Muscle of back (tissue), 11 donors: Measurements from ENCODE around the gene ABCA3. TPM values are rescaled to one million over a fixed set of nuclear protein-coding genes. Genes with fewer than 3 reads are reported as not detected.

Experiments used
- DNase-seq, 3 donors: peaks; one replicate each; pipeline versions ENCODE4 v3.0.0 to v3.0.0-alpha.2; 2013
- polyA plus RNA-seq, 10 donors: library from polyadenylated mRNA; unstranded; fragments of 120-200 nt; gene quantifications; one replicate each; pipeline ENCODE4 v1.2.1, GENCODE V29; 2013; ENCODE audit not compliant: insufficient read length in 10 of 10

The ABCA3 gene
- polyA plus RNA-seq, 10 donors = 12.5 to 18.8 (median 14.8) TPM

DNA sequence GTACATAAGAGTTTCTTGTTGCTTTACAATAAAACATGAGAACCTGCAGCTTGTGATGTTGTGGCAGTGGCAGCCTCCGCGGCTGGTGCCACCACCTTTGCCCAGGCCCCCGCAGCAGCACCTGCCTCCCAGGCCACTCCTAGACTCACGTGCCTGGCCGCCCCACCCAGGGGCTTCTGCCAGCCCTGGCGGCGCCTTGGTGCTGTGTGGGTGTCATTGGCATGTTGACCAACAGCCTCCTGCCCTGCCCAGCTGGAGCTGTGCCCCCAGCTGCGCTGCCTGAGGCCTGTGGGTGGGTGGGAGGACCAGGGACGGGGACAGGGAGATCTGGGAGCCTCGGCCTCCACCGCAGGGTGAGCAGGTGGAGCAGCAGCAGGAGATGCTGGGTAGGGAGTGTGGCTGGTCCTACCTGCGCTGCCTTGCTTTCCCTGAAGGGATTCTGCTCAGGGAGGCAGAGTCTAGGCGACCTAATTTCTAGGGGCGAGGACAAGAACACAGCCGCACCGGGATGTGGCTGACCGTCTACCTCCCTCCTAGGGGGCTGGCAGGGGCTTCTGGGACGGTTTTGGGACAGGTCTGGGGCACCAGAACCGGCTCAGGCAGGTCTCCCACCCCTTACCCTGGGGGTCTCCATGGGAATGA, 104.7 kb downstream of the ABCA3 start:
- no peak for DNase-seq

- no peak for DNase-seq
Measured at GRCh38 chr16:2235234-2235651, 105.3 kb downstream of the ABCA3 start.

DNA sequence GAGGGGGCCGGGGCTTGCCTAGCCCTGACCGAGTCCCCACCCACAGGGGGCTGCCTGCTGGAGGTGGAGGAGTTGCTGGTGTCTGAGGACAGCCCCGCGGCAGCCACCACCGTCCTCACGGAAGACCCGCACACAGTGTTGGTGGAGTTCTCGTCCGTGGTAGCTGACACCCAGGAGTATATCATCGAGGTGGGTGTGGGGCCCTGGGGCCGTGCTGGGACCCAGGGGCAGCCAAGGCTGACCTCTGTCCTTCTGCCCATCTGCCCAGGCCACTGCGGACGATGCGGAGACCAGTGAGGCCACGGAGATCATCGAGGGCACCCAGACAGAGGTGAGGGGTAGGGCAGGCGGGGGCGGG, 105.7 kb downstream of the ABCA3 start:
- DNase-seq = no peak

GRCh38 chr16:2233872-2234812, 106.4 kb downstream of the ABCA3 start:
- no peak for DNase-seq

DNA sequence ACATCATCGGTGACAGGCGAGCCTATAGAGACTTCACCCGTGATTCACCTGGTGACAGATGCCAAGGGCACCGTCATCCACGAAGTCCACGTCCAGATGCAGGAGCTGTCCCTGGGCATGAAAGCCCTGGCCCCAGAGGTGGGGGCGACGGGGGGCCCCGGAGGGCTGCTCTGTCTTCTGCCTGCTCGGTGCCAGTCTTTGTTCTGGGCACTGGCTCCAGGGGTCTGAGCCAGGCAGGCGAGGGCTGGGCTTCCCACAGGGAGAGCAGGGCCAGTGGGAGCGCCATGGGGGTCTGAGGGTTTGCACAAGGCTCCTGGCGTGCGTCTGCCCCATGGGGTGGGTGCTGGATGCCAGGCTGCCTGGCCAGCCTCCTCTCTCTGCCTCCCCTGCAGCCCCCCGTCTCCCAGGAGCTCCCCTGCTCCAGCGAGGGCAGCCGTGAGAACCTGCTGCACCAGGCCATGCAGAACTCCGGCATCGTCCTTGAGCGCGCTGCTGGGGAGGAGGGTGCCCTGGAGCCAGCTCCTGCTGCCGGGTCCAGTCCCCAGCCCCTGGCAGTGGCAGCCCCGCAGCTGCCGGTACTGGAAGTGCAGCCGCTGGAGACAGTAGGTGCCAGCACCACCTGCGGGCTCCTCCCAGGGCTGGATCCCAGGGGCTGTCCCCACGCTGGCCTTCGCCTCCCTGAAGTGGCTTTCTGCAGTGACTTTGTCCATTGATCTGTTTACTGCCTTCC, 107.3 kb downstream of the ABCA3 start:
- DNase-seq = no peak

GRCh38 chr16:2232094-2232990, 108.2 kb downstream of the ABCA3 start:
- no peak for DNase-seq

DNA sequence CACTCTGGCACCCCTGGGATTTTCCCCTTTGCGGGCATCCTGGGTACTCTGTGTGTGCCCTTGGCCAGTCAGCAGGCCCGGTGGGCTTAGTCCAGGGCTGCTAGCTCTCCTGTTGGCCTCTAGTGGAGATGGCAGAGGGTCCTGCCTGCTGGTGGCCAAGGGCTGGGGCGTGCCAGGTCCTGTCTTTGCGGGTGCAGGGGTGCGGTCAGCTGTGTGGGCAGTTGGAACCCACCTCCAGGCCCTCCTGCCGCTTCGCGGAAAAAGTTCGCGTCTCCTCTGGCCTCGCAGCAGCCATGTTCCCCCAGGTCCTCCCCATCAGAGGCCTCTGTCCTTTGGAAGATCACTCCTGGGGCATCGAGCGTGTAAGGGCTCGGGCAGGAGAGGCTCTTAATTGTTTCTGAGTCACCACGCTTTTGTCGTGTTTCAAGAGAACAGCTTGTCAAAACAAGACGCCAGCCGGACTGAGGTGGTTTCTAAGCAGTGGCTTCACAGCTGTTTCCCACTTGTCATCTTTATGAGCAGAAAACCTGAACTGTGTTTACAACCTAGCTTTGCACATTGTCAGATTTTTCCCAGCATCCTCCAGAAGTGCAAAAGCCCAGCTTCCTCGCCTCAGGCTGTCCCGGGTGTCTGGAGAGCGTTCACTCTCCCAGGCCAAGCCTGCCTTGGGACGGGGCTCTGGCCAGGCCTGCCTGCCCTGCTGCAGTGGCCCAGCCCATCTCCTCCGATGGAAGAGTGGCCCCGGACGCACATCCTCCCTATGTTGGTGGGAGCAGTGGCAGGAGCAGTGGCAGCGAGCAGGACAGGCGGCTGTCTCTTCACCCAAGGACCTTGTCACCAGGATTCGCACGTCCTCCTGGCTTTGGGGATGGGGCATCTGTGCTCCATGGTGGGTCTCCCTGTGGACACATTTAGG, 109.3 kb downstream of the ABCA3 start:
- no peak for DNase-seq

GRCh38 chr16:2230376-2230775, 110.2 kb downstream of the ABCA3 start:
- no peak for DNase-seq

GRCh38 chr16:2229632-2230250, 110.8 kb downstream of the ABCA3 start:
- DNase-seq = no peak

DNA sequence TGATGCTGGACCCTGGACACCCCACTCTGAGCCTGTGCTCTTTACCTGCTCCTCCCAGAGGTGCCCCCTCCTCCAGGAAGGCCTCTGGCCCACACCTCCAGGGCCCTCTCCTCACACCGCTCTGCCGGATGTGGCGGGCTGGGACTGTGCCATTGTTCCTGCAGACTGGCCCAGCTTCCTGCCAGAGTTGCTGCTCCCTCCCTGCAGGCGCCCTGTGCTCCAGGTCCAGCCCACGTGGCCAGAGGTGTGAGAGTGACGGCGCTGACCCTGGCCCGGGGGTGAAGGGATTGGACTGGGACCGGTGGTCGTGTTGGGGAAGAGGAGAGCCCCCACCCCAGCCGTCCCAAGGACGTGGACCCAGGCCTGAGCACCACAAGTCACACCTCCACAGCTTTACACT, 111.4 kb downstream of the ABCA3 start:
- DNase-seq = no peak

GRCh38 chr16:2228161-2228824, 112.2 kb downstream of the ABCA3 start:
- no peak for DNase-seq

- DNase-seq = no peak
Measured at GRCh38 chr16:2226918-2227317, 113.6 kb downstream of the ABCA3 start.

DNA sequence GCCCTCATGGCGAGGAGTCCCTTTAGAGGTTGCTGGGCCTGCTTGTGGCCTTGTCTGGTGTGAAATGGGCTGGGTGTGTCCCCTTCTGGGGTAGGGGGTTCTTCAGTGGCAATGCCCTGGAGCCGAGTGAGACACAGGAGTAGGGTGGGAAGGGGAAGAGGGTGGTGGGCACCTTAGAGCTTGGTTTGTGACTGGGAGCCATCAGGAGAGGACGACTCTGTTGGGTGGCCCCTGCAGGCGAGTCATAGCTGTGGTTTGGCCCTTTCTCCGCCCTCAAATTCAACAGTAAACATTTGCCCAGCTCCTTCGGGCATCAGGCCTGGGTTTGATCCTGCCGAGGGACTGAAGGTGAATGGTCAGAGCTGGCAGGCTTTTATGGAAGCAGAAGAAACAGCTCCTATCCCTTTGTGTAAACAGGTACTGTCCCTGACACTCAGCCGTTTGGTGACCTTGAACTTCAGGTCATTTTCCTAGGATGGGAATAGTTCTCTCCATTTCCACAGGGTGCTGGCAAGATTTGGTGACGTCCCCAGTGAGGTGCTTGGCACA, 114.2 kb downstream of the ABCA3 start:
- no peak for DNase-seq

Other genes with a start within 250 kb of the ABCA3 start
- 100 to 1,000 TPM in 9 of 10 donors, 10 to 100 TPM in 1; 86.8 to 161 (median 120) TPM for gene PKD1, start 204.8 kb downstream of the ABCA3 start, polyA plus RNA-seq
- gene RAB26, start 192.1 kb downstream of the ABCA3 start, polyA plus RNA-seq = 1 to 10 TPM in 3 of 10 donors, under 1 TPM in 7; 0.33 to 1.7 (median 0.53) TPM
- gene TRAF7, start 184.9 kb downstream of the ABCA3 start, polyA plus RNA-seq = 10 to 100 TPM; 37.8 to 52.6 (median 44.7) TPM
- 1 to 10 TPM in 9 of 10 donors, under 1 TPM in 1; 0.94 to 2.7 (median 1.5) TPM for gene CASKIN1, start 144.1 kb downstream of the ABCA3 start, polyA plus RNA-seq
- 10 to 100 TPM; 24.4 to 38.7 (median 30.7) TPM for gene MLST8, start 135.3 kb downstream of the ABCA3 start, polyA plus RNA-seq
- 1 to 10 TPM; 3.5 to 8.0 (median 5.4) TPM for gene BRICD5, start 129.9 kb downstream of the ABCA3 start, polyA plus RNA-seq
- gene PGP, start 125.9 kb downstream of the ABCA3 start, polyA plus RNA-seq = 10 to 100 TPM; 11.2 to 15.4 (median 13.4) TPM
- 10 to 100 TPM in 8 of 10 donors, 1 to 10 TPM in 2; 9.4 to 20.1 (median 12.8) TPM for gene E4F1, start 117.1 kb downstream of the ABCA3 start, polyA plus RNA-seq
- 1 to 10 TPM in 2 of 10 donors, under 1 TPM in 8; 0.35 to 1.1 (median 0.71) TPM for gene DNASE1L2, start 104.3 kb downstream of the ABCA3 start, polyA plus RNA-seq
- 10 to 100 TPM; 42.8 to 59.2 (median 49.0) TPM for gene ECI1, start 89.1 kb downstream of the ABCA3 start, polyA plus RNA-seq
- 100 to 1,000 TPM; 136 to 186 (median 165) TPM for gene RNPS1, start 72.6 kb downstream of the ABCA3 start, polyA plus RNA-seq
- 1 to 10 TPM; 4.8 to 9.7 (median 6.4) TPM for gene CCNF, start 88.7 kb upstream of the ABCA3 start, polyA plus RNA-seq
- 1 to 10 TPM; 2.7 to 7.5 (median 4.8) TPM for gene TEDC2, start 119.4 kb upstream of the ABCA3 start, polyA plus RNA-seq
- 1 to 10 TPM; 1.7 to 2.9 (median 2.3) TPM for gene NTN3, start 130.6 kb upstream of the ABCA3 start, polyA plus RNA-seq
- 10 to 100 TPM; 14.9 to 25.3 (median 21.4) TPM for gene TBC1D24, start 134.4 kb upstream of the ABCA3 start, polyA plus RNA-seq
- 100 to 1,000 TPM in 4 of 10 donors, 10 to 100 TPM in 6; 70.4 to 142 (median 94.2) TPM for gene ATP6V0C, start 173.2 kb upstream of the ABCA3 start, polyA plus RNA-seq
- gene AMDHD2, start 179.6 kb upstream of the ABCA3 start, polyA plus RNA-seq = 10 to 100 TPM in 6 of 10 donors, 1 to 10 TPM in 4; 6.5 to 16.4 (median 11.0) TPM
- 1 to 10 TPM in 6 of 10 donors, under 1 TPM in 2, not detected in 2; 0.15 to 3.3 (median 1.7) TPM for gene CEMP1, start 190.7 kb upstream of the ABCA3 start, polyA plus RNA-seq
- gene PDPK1, start 197.3 kb upstream of the ABCA3 start, polyA plus RNA-seq = 10 to 100 TPM; 23.7 to 34.3 (median 28.6) TPM